ENCODE results near the gene HEPACAM. TPM values are rescaled to one million over a fixed set of nuclear protein-coding genes. Genes with fewer than 3 reads are reported as not detected.

Gene HEPACAM
- total RNA-seq, 1 donor from 2014 or later = 0.08 TPM

DNA sequence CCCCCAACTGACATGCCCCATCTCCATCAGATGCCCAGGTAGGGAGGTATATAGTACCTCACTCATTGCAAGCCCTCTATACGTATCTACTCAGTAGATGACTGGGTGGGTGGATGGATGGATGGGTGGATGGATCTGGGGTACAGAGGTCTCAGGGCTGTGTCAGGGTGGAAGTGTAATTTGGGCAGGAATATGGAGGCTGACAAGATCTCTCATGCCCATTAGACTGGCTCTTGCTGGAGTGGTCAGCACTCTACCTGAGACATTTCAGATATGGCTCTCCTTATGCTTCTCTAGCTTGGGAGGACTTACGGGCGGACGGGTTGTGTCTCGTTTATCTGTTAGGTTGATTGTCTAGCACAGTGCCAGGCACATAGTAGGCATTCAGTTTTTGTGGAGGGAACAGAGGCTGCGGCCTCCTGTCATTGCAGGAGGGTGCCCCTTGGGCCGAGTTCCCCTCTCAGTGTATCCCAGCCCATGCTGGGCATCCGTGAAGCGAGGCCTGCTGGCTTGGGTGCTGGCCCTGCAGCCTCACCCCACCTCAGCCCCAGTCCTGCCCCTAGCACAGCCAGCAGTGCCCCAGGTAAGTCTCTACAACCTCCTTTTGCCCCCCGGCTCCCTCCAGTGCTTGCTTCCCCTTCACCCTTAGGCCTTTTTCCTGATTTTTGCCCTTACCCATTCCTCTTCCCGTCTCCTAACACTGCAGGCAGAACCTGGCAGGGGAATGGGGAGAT is 56.9 kb downstream of the HEPACAM start:
- H3K9me3 Mint-ChIP-seq (ENCODE audit: unreplicated experiment) = no peaks in the 10 kb centered on the region
- no peak overlapping the region for H3K27ac Mint-ChIP-seq (ENCODE audit: unreplicated experiment)
- H3K27me3 Mint-ChIP-seq (ENCODE audit: unreplicated experiment) = peaks cover 24% of the 10 kb centered on the region
- H3K36me3 Mint-ChIP-seq (ENCODE audit: low read depth, unreplicated experiment) = peaks cover 6% of the 10 kb centered on the region
- peaks cover 71% of the 10 kb centered on the region for H3K4me1 Mint-ChIP-seq (ENCODE audit: unreplicated experiment)
- DNase-seq (ENCODE audit: low spot score) = no peak
- TF ChIP-seq, protein P1, sequence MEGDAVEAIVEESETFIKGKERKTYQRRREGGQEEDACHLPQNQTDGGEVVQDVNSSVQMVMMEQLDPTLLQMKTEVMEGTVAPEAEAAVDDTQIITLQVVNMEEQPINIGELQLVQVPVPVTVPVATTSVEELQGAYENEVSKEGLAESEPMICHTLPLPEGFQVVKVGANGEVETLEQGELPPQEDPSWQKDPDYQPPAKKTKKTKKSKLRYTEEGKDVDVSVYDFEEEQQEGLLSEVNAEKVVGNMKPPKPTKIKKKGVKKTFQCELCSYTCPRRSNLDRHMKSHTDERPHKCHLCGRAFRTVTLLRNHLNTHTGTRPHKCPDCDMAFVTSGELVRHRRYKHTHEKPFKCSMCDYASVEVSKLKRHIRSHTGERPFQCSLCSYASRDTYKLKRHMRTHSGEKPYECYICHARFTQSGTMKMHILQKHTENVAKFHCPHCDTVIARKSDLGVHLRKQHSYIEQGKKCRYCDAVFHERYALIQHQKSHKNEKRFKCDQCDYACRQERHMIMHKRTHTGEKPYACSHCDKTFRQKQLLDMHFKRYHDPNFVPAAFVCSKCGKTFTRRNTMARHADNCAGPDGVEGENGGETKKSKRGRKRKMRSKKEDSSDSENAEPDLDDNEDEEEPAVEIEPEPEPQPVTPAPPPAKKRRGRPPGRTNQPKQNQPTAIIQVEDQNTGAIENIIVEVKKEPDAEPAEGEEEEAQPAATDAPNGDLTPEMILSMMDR (IDR thresholded peaks at IDR 0.05; ENCODE audit: unreplicated experiment) = no peak
- H3K4me3 Mint-ChIP-seq (ENCODE audit: unreplicated experiment) = peak overlapping the region; percentile 60

DNA sequence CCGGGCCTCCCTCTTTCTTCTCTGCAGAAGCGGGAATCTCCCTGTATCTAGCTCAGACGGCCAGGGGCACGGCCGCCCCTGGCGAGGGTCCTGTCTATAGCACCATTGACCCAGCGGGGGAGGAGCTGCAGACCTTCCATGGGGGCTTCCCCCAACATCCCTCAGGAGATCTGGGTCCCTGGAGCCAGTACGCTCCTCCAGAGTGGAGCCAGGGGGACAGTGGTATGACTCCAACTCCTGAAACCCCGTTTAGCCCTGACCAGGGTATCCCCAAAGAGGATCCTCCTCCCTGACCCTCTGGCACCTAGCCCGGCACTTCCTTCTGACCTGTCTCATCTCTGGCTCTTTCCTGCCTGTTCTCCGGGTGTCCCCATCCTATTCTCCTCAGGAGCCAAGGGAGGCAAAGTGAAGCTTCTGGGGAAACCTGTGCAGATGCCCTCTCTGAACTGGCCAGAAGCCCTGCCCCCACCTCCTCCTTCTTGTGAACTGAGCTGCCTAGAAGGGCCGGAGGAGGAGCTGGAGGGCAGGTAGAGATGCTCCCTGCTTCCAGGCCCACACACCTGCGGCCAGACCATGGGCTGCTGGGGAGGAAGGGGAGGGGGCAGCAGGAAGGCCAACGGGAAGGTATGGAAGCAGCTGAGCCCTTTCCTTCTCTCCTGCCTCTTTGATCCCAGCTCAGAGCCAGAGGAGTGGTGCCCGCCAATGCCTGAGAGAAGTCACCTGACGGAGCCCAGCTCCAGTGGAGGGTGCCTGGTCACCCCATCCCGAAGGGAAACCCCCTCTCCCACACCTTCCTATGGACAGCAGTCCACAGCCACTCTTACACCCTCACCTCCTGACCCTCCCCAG is 57.7 kb downstream of the HEPACAM start:
- H3K27me3 Mint-ChIP-seq (ENCODE audit: unreplicated experiment) = peaks cover 27% of the 10 kb centered on the region
- DNase-seq (ENCODE audit: low spot score) = no peak
- peaks cover 63% of the 10 kb centered on the region for H3K4me1 Mint-ChIP-seq (ENCODE audit: unreplicated experiment)
- H3K4me3 Mint-ChIP-seq (ENCODE audit: unreplicated experiment) = peak overlapping the region; percentile 89
- TF ChIP-seq, protein P1 (IDR thresholded peaks at IDR 0.05; ENCODE audit: unreplicated experiment) = no peak
- no peaks in the 10 kb centered on the region for H3K9me3 Mint-ChIP-seq (ENCODE audit: unreplicated experiment)
- peaks cover 5% of the 10 kb centered on the region for H3K36me3 Mint-ChIP-seq (ENCODE audit: low read depth, unreplicated experiment)
- H3K27ac Mint-ChIP-seq (ENCODE audit: unreplicated experiment) = peak overlapping the region; percentile 64

DNA sequence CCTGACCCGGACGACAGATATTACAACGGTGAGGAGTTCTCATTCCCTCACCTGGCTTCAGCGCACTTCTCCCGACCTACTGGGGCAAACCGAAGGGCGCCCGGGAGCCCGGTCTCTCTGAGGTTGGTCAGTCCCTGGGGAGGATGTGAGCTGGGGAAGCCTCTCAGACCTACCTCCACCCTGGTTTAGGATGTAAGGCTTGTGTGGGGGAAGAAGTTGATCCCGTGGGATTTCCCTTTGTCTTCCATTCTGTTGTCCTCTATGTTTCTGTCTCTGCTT is 58.3 kb downstream of the HEPACAM start:
- H3K27me3 Mint-ChIP-seq (ENCODE audit: unreplicated experiment) = peaks cover 25% of the 10 kb centered on the region
- peaks cover 58% of the 10 kb centered on the region for H3K4me1 Mint-ChIP-seq (ENCODE audit: unreplicated experiment)

DNA sequence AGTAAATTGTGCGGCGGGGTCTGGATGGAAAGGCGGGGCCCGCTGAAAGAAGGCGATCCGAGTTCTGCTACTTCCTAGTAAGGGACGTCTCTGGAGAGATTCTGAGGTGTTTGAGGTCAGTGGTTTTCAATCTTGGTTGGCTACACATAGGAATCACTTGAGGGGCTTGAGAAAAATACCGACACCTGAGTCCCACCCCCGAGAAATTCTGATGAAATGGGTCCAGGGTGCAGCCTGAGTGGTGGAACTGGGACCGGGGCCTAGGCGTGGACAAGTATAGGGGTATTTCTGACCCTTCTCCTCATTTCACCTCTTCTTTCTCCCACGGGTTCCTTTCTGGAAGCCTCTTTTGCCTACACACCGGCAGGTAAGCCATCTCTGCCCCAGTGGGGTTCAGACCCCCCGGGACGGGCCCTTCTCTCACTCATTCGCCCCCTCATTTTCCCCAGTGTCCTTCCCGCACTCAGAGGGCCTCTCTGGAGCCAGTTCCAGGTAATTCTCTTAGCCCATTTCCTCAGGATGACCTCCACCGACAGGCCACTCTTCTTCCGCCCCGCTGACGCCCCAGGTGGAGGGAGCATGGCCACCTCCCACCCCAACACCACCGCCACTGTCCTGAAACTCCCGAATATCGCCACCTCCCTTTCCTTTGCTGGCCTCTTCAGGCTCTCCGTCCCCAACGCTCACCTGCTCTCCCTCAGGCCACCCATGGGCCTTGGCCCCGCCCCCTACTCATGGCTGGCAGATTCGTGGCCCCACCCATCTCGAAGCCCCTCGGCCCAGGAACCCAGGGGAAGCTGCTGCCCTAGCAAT is 58.8 kb downstream of the HEPACAM start:
- H3K4me3 Mint-ChIP-seq (ENCODE audit: unreplicated experiment) = peak overlapping the region; percentile 89
- H3K27ac Mint-ChIP-seq (ENCODE audit: unreplicated experiment) = peak overlapping the region; percentile 70
- peaks cover 52% of the 10 kb centered on the region for H3K4me1 Mint-ChIP-seq (ENCODE audit: unreplicated experiment)
- no peaks in the 10 kb centered on the region for H3K36me3 Mint-ChIP-seq (ENCODE audit: low read depth, unreplicated experiment)
- no peaks in the 10 kb centered on the region for H3K9me3 Mint-ChIP-seq (ENCODE audit: unreplicated experiment)
- peaks cover 25% of the 10 kb centered on the region for H3K27me3 Mint-ChIP-seq (ENCODE audit: unreplicated experiment)
- DNase-seq (ENCODE audit: low spot score) = no peak
- TF ChIP-seq, protein P1 (IDR thresholded peaks at IDR 0.05; ENCODE audit: unreplicated experiment) = no peak

More for the DNA sequence above, 58.3 kb downstream of the HEPACAM start:
- DNase-seq (ENCODE audit: low spot score) = no peak
- peak overlapping the region; percentile 70 for H3K27ac Mint-ChIP-seq (ENCODE audit: unreplicated experiment)
- TF ChIP-seq, protein P1 (IDR thresholded peaks at IDR 0.05; ENCODE audit: unreplicated experiment) = no peak
- H3K36me3 Mint-ChIP-seq (ENCODE audit: low read depth, unreplicated experiment) = no peaks in the 10 kb centered on the region
- H3K9me3 Mint-ChIP-seq (ENCODE audit: unreplicated experiment) = no peaks in the 10 kb centered on the region
- peak overlapping the region; percentile 89 for H3K4me3 Mint-ChIP-seq (ENCODE audit: unreplicated experiment)

All from endothelial cell (in vitro differentiated cells).